ENCODE results near the gene USP38.

Gene USP38

DNA sequence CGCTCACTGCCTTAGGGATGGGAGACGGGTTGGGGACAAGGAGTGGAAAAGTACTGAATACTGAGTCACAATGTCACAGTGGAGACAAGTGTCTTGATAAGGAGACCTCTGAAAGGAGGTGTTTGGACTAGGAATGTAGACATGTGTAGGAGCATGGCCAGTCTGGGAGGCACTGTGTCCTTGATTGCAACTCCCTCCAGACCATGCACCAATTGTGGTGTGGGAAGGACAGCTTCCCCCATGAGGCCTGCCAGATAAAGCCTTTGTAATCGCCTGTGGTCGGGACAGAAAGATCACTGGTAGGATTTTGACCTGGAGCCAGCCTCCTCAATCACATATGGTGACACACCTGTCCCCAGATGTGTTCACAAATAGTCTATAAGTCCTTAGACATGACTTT lies 64.1 kb downstream of the USP38 start:
- no peak overlapping the region for H3K27ac ChIP-seq
- H3K36me3 ChIP-seq: no peaks in the 10 kb centered on the region
- H3K27me3 ChIP-seq: no peaks in the 10 kb centered on the region
- no peaks in the 10 kb centered on the region for H3K4me1 ChIP-seq (ENCODE audit: control insufficient read depth in 1 of 2, insufficient read depth in 1 of 2, low read depth in 1 of 2, low read length in 1 of 2)
- TF ChIP-seq, protein P1, sequence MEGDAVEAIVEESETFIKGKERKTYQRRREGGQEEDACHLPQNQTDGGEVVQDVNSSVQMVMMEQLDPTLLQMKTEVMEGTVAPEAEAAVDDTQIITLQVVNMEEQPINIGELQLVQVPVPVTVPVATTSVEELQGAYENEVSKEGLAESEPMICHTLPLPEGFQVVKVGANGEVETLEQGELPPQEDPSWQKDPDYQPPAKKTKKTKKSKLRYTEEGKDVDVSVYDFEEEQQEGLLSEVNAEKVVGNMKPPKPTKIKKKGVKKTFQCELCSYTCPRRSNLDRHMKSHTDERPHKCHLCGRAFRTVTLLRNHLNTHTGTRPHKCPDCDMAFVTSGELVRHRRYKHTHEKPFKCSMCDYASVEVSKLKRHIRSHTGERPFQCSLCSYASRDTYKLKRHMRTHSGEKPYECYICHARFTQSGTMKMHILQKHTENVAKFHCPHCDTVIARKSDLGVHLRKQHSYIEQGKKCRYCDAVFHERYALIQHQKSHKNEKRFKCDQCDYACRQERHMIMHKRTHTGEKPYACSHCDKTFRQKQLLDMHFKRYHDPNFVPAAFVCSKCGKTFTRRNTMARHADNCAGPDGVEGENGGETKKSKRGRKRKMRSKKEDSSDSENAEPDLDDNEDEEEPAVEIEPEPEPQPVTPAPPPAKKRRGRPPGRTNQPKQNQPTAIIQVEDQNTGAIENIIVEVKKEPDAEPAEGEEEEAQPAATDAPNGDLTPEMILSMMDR (IDR thresholded peaks at IDR 0.05): no peak
- no peaks in the 10 kb centered on the region for H3K9me3 ChIP-seq
- no peak overlapping the region for H3K4me3 ChIP-seq (ENCODE audit: low read depth in 1 of 2, low read length in 1 of 2)

DNA sequence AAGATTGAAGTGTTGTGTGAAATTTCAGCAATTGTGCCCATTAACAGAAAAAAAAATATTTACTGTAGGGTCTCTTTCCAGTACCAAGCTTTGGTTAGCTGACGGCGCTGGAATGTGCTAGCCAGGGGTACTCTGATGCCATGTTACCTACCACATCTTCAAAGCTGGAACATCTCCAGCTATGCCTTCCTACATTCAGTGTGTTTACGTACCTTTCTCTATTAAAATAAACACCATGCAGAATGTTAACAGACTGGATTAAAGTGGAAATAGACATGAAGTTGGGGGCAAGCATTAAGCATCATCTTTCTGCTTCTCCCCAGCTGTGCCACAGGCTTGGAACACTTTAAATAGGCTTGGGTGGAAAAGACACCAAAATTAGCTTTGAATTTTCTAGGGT lies 65.9 kb downstream of the USP38 start:
- no peak overlapping the region for H3K27ac ChIP-seq
- TF ChIP-seq, protein P1 (IDR thresholded peaks at IDR 0.05): no peak
- no peaks in the 10 kb centered on the region for H3K27me3 ChIP-seq

GRCh38 chr4:143251348-143251747 lies 66.6 kb downstream of the USP38 start:
- TF ChIP-seq, protein P1 (IDR thresholded peaks at IDR 0.05): no peak
- H3K4me1 ChIP-seq (ENCODE audit: control insufficient read depth in 1 of 2, insufficient read depth in 1 of 2, low read depth in 1 of 2, low read length in 1 of 2): no peaks in the 10 kb centered on the region
- no peaks in the 10 kb centered on the region for H3K9me3 ChIP-seq
- no peaks in the 10 kb centered on the region for H3K27me3 ChIP-seq
- no peaks in the 10 kb centered on the region for H3K36me3 ChIP-seq
- H3K27ac ChIP-seq: no peak overlapping the region
- H3K4me3 ChIP-seq (ENCODE audit: low read depth in 1 of 2, low read length in 1 of 2): no peak overlapping the region

More for the DNA sequence above, 65.9 kb downstream of the USP38 start:
- Histone ChIP-seq H3K9me3 (no peaks in the 10 kb centered on the region), H3K4me3 (ENCODE audit: low read depth in 1 of 2, low read length in 1 of 2) (no peak overlapping the region), H3K4me1 (ENCODE audit: control insufficient read depth in 1 of 2, insufficient read depth in 1 of 2, low read depth in 1 of 2, low read length in 1 of 2) (no peaks in the 10 kb centered on the region), H3K36me3 (no peaks in the 10 kb centered on the region)

DNA sequence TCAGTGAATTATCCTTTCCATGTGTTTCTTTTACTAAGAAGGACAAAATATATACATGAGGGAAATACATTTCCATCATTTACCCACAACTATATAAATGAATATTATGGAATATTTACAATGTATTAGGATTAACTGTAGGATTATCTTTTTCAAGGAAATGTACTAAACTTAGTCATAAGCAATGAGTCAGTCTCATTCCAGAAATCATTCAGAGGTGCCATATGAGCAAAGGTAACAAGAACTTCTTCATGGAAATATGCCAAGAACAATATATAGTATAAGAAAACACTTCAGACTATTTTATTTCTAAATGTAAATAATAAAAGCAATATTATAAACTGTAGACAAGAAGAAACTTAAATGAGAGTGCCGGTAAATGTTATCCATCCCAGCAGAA lies 67.1 kb downstream of the USP38 start:
- Histone ChIP-seq H3K9me3 (no peaks in the 10 kb centered on the region), H3K27ac (no peak overlapping the region), H3K36me3 (no peaks in the 10 kb centered on the region), H3K27me3 (no peaks in the 10 kb centered on the region), H3K4me3 (ENCODE audit: low read depth in 1 of 2, low read length in 1 of 2) (no peak overlapping the region), H3K4me1 (ENCODE audit: control insufficient read depth in 1 of 2, insufficient read depth in 1 of 2, low read depth in 1 of 2, low read length in 1 of 2) (no peaks in the 10 kb centered on the region)
- TF ChIP-seq, protein P1 (IDR thresholded peaks at IDR 0.05): no peak

DNA sequence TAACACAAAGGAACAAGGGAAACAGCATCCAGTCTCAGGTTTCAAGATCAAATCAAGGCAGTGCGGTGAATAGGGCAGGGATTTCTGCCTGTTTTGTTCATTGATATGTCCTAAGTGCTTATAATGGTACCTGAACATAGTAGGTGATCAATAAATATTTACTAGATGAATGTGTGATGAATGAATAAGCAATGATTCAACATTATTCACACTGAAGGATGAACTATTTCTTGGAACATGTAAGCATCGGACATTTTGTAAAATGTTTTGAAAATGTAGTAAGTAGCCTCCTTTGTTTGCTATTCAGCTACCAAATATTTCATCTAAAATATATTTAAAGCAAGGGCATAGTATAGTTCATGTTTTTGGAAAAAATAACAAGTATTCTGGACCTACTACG lies 67.8 kb downstream of the USP38 start:
- Histone ChIP-seq H3K27me3 (no peaks in the 10 kb centered on the region), H3K36me3 (no peaks in the 10 kb centered on the region), H3K4me1 (ENCODE audit: control insufficient read depth in 1 of 2, insufficient read depth in 1 of 2, low read depth in 1 of 2, low read length in 1 of 2) (no peaks in the 10 kb centered on the region), H3K4me3 (ENCODE audit: low read depth in 1 of 2, low read length in 1 of 2) (no peak overlapping the region), H3K27ac (no peak overlapping the region), H3K9me3 (no peaks in the 10 kb centered on the region)
- TF ChIP-seq, protein P1 (IDR thresholded peaks at IDR 0.05): no peak

GRCh38 chr4:143253166-143253565 lies 68.4 kb downstream of the USP38 start:
- TF ChIP-seq, protein P1 (IDR thresholded peaks at IDR 0.05): no peak
- Histone ChIP-seq H3K27ac (no peak overlapping the region), H3K27me3 (no peaks in the 10 kb centered on the region)

More at GRCh38 chr4:143253166-143253565, 68.4 kb downstream of the USP38 start:
- Histone ChIP-seq H3K4me3 (ENCODE audit: low read depth in 1 of 2, low read length in 1 of 2) (no peak overlapping the region), H3K36me3 (no peaks in the 10 kb centered on the region), H3K4me1 (ENCODE audit: control insufficient read depth in 1 of 2, insufficient read depth in 1 of 2, low read depth in 1 of 2, low read length in 1 of 2) (no peaks in the 10 kb centered on the region), H3K9me3 (no peaks in the 10 kb centered on the region)
